ENCODE measurements around the gene P2RY11.

GRCh38 chr19:10076535-10076934 is 35.0 kb upstream of the P2RY11 start:
- TF ChIP-seq RAD21 (IDR thresholded peaks at IDR 0.05; ENCODE audit: low read depth) (no peak), CREB1 (IDR thresholded peaks at IDR 0.05; ENCODE audit: low read depth) (no peak), YY1 (IDR thresholded peaks at IDR 0.05; ENCODE audit: low read depth) (no peak), TAF1 (IDR thresholded peaks at IDR 0.05; ENCODE audit: low read depth) (no peak)
- TF ChIP-seq, protein P1, sequence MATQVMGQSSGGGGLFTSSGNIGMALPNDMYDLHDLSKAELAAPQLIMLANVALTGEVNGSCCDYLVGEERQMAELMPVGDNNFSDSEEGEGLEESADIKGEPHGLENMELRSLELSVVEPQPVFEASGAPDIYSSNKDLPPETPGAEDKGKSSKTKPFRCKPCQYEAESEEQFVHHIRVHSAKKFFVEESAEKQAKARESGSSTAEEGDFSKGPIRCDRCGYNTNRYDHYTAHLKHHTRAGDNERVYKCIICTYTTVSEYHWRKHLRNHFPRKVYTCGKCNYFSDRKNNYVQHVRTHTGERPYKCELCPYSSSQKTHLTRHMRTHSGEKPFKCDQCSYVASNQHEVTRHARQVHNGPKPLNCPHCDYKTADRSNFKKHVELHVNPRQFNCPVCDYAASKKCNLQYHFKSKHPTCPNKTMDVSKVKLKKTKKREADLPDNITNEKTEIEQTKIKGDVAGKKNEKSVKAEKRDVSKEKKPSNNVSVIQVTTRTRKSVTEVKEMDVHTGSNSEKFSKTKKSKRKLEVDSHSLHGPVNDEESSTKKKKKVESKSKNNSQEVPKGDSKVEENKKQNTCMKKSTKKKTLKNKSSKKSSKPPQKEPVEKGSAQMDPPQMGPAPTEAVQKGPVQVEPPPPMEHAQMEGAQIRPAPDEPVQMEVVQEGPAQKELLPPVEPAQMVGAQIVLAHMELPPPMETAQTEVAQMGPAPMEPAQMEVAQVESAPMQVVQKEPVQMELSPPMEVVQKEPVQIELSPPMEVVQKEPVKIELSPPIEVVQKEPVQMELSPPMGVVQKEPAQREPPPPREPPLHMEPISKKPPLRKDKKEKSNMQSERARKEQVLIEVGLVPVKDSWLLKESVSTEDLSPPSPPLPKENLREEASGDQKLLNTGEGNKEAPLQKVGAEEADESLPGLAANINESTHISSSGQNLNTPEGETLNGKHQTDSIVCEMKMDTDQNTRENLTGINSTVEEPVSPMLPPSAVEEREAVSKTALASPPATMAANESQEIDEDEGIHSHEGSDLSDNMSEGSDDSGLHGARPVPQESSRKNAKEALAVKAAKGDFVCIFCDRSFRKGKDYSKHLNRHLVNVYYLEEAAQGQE (IDR thresholded peaks at IDR 0.05; ENCODE audit: low read depth), result no peak

All from Ishikawa (cell line).